ENCODE measurements around the gene ARHGAP4. TPM values are rescaled to one million over a fixed set of nuclear protein-coding genes. Genes with fewer than 3 reads are reported as not detected.

ARHGAP4 gene
- total RNA-seq, 2 donors from 2014 or later = 56.0 to 65.0 TPM

DNA sequence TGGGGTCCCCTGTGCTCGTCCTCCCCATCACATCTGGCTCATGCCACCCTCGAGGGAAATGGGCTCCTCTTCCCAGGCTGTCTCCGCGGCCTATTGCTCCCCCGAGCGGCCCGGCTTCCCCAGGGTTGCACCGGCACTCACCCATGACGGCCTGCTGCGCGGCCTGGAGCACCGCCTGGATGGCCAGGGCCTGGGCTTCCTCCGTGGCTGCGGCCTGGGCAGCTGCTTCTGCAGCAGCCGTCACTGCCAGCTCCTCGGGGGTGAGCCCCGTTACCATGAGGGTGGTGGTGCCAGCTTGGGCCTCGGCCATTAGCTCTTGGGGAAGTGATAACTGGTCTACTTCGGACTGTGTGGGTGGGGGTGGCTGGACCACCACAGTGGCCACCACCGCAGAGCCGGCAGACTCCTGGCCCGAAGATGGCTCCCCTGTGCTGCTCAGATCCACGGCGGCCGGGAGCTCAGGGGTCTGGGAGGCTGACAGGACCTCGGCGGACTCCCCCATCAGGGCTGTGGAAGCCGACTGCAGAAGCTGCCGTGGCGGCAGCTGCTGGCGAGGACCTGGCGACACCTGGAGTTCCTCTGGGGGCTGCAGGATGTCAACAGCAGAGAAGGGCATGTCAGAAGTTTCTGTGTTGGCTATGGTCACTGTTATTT lies 26.4 kb upstream of the ARHGAP4 start:
- no peak overlapping the region for H3K27ac ChIP-seq (ENCODE audit: low read depth, low read length)
- TF ChIP-seq CTCF (conservative IDR thresholded peaks at IDR 0.05) = no peak
- H3K9me3 Mint-ChIP-seq = no peaks in the 10 kb centered on the region

DNA sequence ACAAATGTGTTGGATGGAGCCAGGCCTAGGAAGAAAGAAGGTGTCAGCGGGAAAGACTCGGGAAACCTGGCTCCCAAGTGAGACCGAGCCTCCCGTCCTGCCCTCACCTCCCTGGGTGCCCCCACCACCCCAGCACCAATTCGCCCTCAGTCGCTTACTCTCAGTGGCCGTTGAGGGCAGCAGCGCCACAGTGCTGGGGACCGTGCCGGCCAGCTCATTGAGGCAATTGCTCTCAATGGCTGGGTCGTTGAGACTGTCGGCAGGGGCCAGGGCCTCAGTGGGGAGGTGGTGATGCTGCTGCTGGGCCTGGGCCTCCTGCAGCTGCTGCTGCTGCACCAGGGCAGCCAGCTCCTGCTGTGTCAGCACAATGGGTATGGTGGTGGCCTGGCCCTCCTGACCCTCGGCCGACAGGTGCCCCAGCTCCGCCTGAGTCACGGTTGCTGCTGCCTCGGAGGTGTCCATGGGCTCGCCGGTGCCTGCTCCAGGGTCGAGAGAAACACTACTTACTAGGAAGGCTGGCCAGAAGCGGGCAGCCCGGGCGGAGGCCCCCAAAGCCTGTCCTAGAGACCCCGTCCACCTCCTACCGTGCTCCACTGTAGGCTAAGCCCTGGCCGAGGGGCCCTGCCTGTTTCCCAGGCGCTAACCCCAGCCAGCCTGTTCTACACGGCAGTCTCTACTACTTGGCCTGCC lies 25.8 kb upstream of the ARHGAP4 start:
- Mint-ChIP-seq H3K9me3 (no peaks in the 10 kb centered on the region), H3K27ac (no peak overlapping the region), H3K4me3 (no peak overlapping the region), H3K36me3 (ENCODE audit: low read depth) (peaks cover 79% of the 10 kb centered on the region), H3K27me3 (ENCODE audit: insufficient read depth) (no peaks in the 10 kb centered on the region), H3K4me1 (peaks cover 7% of the 10 kb centered on the region)
- Histone ChIP-seq H3K4me1 (ENCODE audit: control insufficient read depth, insufficient read depth, low read length) (no peaks in the 10 kb centered on the region), H3K27ac (ENCODE audit: low read depth, low read length) (no peak overlapping the region), H3K4me3 (ENCODE audit: low read length) (no peak overlapping the region), H3K9ac (ENCODE audit: extremely low read depth, low read length, poor library complexity, severe bottlenecking) (no peak overlapping the region), H3K9me3 (ENCODE audit: control insufficient read depth, low read length) (no peaks in the 10 kb centered on the region), H3K27me3 (ENCODE audit: control insufficient read depth, insufficient read depth, low read length, poor library complexity, severe bottlenecking) (no peaks in the 10 kb centered on the region), H3K36me3 (ENCODE audit: control insufficient read depth, insufficient read depth, low read length) (peaks cover 25% of the 10 kb centered on the region)
- 96% methylated on average over 28 of the region's 28 CpGs; no CpG with 5 or more reads in 1 of the 2 experiments for WGBS, 2 experiments (ENCODE audit: insufficient coverage in 1 of 2, insufficient read length in 1 of 2)
- no peak for DNase-seq
- TF ChIP-seq CTCF (conservative IDR thresholded peaks at IDR 0.05) = no peak

More for the DNA sequence above, 26.4 kb upstream of the ARHGAP4 start:
- Mint-ChIP-seq H3K27me3 (ENCODE audit: insufficient read depth) (no peaks in the 10 kb centered on the region), H3K4me3 (no peak overlapping the region), H3K4me1 (peaks cover 6% of the 10 kb centered on the region), H3K36me3 (ENCODE audit: low read depth) (peaks cover 82% of the 10 kb centered on the region), H3K27ac (peak overlapping the region; percentile 21)
- Histone ChIP-seq H3K27me3 (ENCODE audit: control insufficient read depth, insufficient read depth, low read length, poor library complexity, severe bottlenecking) (no peaks in the 10 kb centered on the region), H3K9me3 (ENCODE audit: control insufficient read depth, low read length) (no peaks in the 10 kb centered on the region), H3K9ac (ENCODE audit: extremely low read depth, low read length, poor library complexity, severe bottlenecking) (no peak overlapping the region), H3K36me3 (ENCODE audit: control insufficient read depth, insufficient read depth, low read length) (peaks cover 25% of the 10 kb centered on the region), H3K4me1 (ENCODE audit: control insufficient read depth, insufficient read depth, low read length) (no peaks in the 10 kb centered on the region), H3K4me3 (ENCODE audit: low read length) (no peak overlapping the region)
- no peak for DNase-seq
- 94 to 98% methylated on average over 10 to 31 of the region's 32 CpGs for WGBS, 2 experiments (ENCODE audit: insufficient coverage in 1 of 2, insufficient read length in 1 of 2)

DNA sequence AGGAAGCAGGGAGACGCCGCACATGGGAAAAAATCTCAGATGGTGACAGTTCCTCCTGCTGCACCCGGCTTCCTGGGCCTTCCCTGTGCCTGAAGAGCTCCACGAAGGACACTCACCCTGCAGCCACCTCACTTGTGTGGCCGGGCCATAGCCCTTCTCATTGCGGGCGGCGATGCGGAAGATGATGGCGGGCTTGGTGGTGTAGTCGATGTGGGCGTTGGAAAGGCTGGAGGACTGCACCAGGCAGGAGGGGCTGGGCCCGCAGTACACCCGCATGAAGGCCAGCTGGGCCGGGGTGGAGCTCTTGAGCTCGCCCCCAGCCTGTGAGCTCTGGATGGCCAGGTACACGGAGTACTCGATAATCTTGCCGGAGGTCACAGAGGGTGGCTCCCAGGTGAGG lies 24.1 kb upstream of the ARHGAP4 start:
- Mint-ChIP-seq H3K4me3 (no peak overlapping the region), H3K27ac (no peak overlapping the region), H3K27me3 (ENCODE audit: insufficient read depth) (no peaks in the 10 kb centered on the region), H3K36me3 (ENCODE audit: low read depth) (peaks cover 63% of the 10 kb centered on the region), H3K9me3 (no peaks in the 10 kb centered on the region), H3K4me1 (peaks cover 7% of the 10 kb centered on the region)
- no peak for TF ChIP-seq CTCF (conservative IDR thresholded peaks at IDR 0.05)
- H3K27ac ChIP-seq (ENCODE audit: low read depth, low read length) = no peak overlapping the region
- no peaks in the 10 kb centered on the region for H3K4me1 ChIP-seq (ENCODE audit: control insufficient read depth, insufficient read depth, low read length)
- no peak overlapping the region for H3K9ac ChIP-seq (ENCODE audit: extremely low read depth, low read length, poor library complexity, severe bottlenecking)
- no peaks in the 10 kb centered on the region for H3K27me3 ChIP-seq (ENCODE audit: control insufficient read depth, insufficient read depth, low read length, poor library complexity, severe bottlenecking)
- DNase-seq = no peak
- WGBS, 2 experiments (ENCODE audit: insufficient coverage in 1 of 2, insufficient read length in 1 of 2) = 86 to 92% methylated on average over 7 to 19 of the region's 19 CpGs
- peaks cover 25% of the 10 kb centered on the region for H3K36me3 ChIP-seq (ENCODE audit: control insufficient read depth, insufficient read depth, low read length)
- no peaks in the 10 kb centered on the region for H3K9me3 ChIP-seq (ENCODE audit: control insufficient read depth, low read length)
- no peak overlapping the region for H3K4me3 ChIP-seq (ENCODE audit: low read length)
